ENCODE measurements around the gene MAMDC4.

MAMDC4 gene

GRCh38 chr9:136899196-136899595, 47.0 kb downstream of the MAMDC4 start:
- no peak overlapping the region for H3K4me3 ChIP-seq (ENCODE audit: low read depth, low read length)
- no peak for TF ChIP-seq CTCF (IDR thresholded peaks at IDR 0.05; ENCODE audit: control insufficient read depth, extremely low read depth, insufficient read depth)
- no peak for DNase-seq (ENCODE audit: low read depth)

GRCh38 chr9:136900556-136900955, 48.4 kb downstream of the MAMDC4 start:
- no peak for TF ChIP-seq CTCF (IDR thresholded peaks at IDR 0.05; ENCODE audit: control insufficient read depth, extremely low read depth, insufficient read depth)
- H3K4me3 ChIP-seq (ENCODE audit: low read depth, low read length): no peak overlapping the region
- DNase-seq (ENCODE audit: low read depth): no peak

GRCh38 chr9:136900988-136901515, 48.9 kb downstream of the MAMDC4 start:
- no peak overlapping the region for H3K4me3 ChIP-seq (ENCODE audit: low read depth, low read length)
- TF ChIP-seq CTCF (IDR thresholded peaks at IDR 0.05; ENCODE audit: control insufficient read depth, extremely low read depth, insufficient read depth): no peak
- DNase-seq (ENCODE audit: low read depth): no peak

- H3K4me3 ChIP-seq (ENCODE audit: low read depth, low read length): no peak overlapping the region
- TF ChIP-seq CTCF (IDR thresholded peaks at IDR 0.05; ENCODE audit: control insufficient read depth, extremely low read depth, insufficient read depth): no peak
- DNase-seq (ENCODE audit: low read depth): no peak
Measured at GRCh38 chr9:136901516-136902258, 49.5 kb downstream of the MAMDC4 start.

GRCh38 chr9:136902259-136902821, 50.2 kb downstream of the MAMDC4 start:
- peak; percentile 73 for DNase-seq (ENCODE audit: low read depth)
- H3K4me3 ChIP-seq (ENCODE audit: low read depth, low read length): no peak overlapping the region
- no peak for TF ChIP-seq CTCF (IDR thresholded peaks at IDR 0.05; ENCODE audit: control insufficient read depth, extremely low read depth, insufficient read depth)

GRCh38 chr9:136903041-136903554, 51.0 kb downstream of the MAMDC4 start:
- DNase-seq (ENCODE audit: low read depth): no peak
- no peak overlapping the region for H3K4me3 ChIP-seq (ENCODE audit: low read depth, low read length)
- no peak for TF ChIP-seq CTCF (IDR thresholded peaks at IDR 0.05; ENCODE audit: control insufficient read depth, extremely low read depth, insufficient read depth)
